Upper lobe of left lung (tissue), 6 donors: ENCODE data around the gene ASCL2. TPM values are rescaled to one million over a fixed set of nuclear protein-coding genes. Genes with fewer than 3 reads are reported as not detected.
A peak's percentile ranks its signal among the peaks of the same experiment; 100 is the strongest.
"Not testable (repeated sequence)": the region's sequence is repeated elsewhere in the genome, so short reads cannot be mapped to it uniquely, and the experiment has no call there.

ENCODE experiments used
- ATAC-seq, 2 donors: fragments of 200-7000 bp; cut with Tn5 transposase; one replicate each; pipeline ENCODE4 v1.9.1; 2022; ENCODE audit warnings: mild to moderate bottlenecking in 2 of 2, moderate library complexity in 2 of 2; ENCODE audit not compliant: low FRiP score in 2 of 2
- DNase-seq, 2 donors: peaks; one replicate each; pipeline ENCODE4 v3.0.0-alpha.2; 2019 to 2020
- H3K27ac ChIP-seq, 4 donors: fragments of 200-600 bp; sonication (generic); one replicate each; pipeline ENCODE4 v1.5.1; 2016 to 2019
- H3K27me3 ChIP-seq, 4 donors: fragments of 200-600 bp; sonication (generic); one replicate each; pipeline ENCODE4 v1.5.1; 2017 to 2019
- H3K36me3 ChIP-seq, 4 donors: fragments of 200-600 bp; sonication (generic); one replicate each; pipeline ENCODE4 v1.5.1; 2016 to 2019
- H3K4me1 ChIP-seq, 4 donors: fragments of 200-600 bp; sonication (generic); one replicate each; pipeline ENCODE4 v1.5.1; 2018 to 2019
- H3K4me3 ChIP-seq, 4 donors: fragments of 200-600 bp; sonication (generic); one replicate each; pipeline ENCODE4 v1.5.1; 2017 to 2019; ENCODE audit warnings: mild to moderate bottlenecking in 2 of 4, moderate library complexity in 1 of 4
- H3K9me3 ChIP-seq, 4 donors: fragments of 200-600 bp; sonication (generic); one replicate each; pipeline ENCODE4 v1.5.1; 2018 to 2019
- CTCF ChIP-seq, 6 experiments: fragments of 450-650 bp in 4 of 6; fragments of 200-600 bp in 2 of 6; sonication (generic) in 2 of 6; IDR thresholded peaks; one replicate each; pipeline ENCODE4 v1.5.1; 2016 to 2019; ENCODE audit warnings: antibody characterized with exemption in 6 of 6
- EP300 ChIP-seq, 4 donors: sonication (generic); formaldehyde crosslinking; IDR thresholded peaks; one replicate each; pipeline ENCODE4 v1.5.1; 2017; ENCODE audit warnings: antibody characterized with exemption in 4 of 4, control low read depth in 2 of 4
- POLR2A ChIP-seq, 4 donors: fragments of 450-650 bp; IDR thresholded peaks; one replicate each; pipeline ENCODE4 v1.5.1; 2016 to 2017; ENCODE audit warnings: antibody characterized with exemption in 4 of 4, mild to moderate bottlenecking in 2 of 4
- POLR2AphosphoS5 ChIP-seq, 2 donors: sonication (generic); formaldehyde crosslinking; IDR thresholded peaks; one replicate each; pipeline ENCODE4 v1.5.1; 2017; ENCODE audit warnings: antibody characterized with exemption in 2 of 2
- WGBS, 2 donors: methylation state at CpG; one replicate each; pipeline ENCODE4 v1.1.5; 2017 to 2018; 5-methylcytosine and 5-hydroxymethylcytosine counted together
- total RNA-seq, 6 donors: library from RNA; depleted of rRNA in 4 of 6; stranded (reverse); fragments of >200 nt in 4 of 6; gene quantifications; one replicate each; pipeline versions ENCODE4 v1.1.0 to v1.2.1, GENCODE V29; 2016 to 2021
- donor health status: DM: no; HTN: no; CAD: no; lungs with moderate emphysema.
- donor health status: DM: no; HTN: yes; CAD: no; lungs with severe emphysema.

ASCL2 gene
- total RNA-seq, 6 donors from 2014 or later: 1.4 to 3.4 (median 1.9) TPM; not detected in 2

- peak in 1 of 2 donors; percentile 48 for DNase-seq
Observed at GRCh38 chr11:2237457-2238238, 32.7 kb downstream of the ASCL2 start.

GRCh38 chr11:2236381-2237134, 33.8 kb downstream of the ASCL2 start:
- peak in 1 of 2 donors; percentile 53 for DNase-seq
- not testable (repeated sequence) for H3K27me3 ChIP-seq, H3K9me3 ChIP-seq, H3K4me3 ChIP-seq, H3K36me3 ChIP-seq, ATAC-seq
- 87 to 95% methylated on average over 13 to 15 of the region's 23 CpGs for WGBS, 2 donors
- Histone ChIP-seq H3K4me1 (peaks cover 0 to 18% (median 9%) of the 10 kb centered on the region in 4 donors), H3K27ac (peak overlapping the region; percentile 41 to 81 (median 64))

More at GRCh38 chr11:2237457-2238238, 32.7 kb downstream of the ASCL2 start:
- ATAC-seq: no peak
- no peak overlapping the region for H3K4me3 ChIP-seq
- H3K9me3 ChIP-seq: no peaks in the 10 kb centered on the region
- H3K27ac ChIP-seq: no peak overlapping the region
- no peaks in the 10 kb centered on the region for H3K27me3 ChIP-seq
- H3K36me3 ChIP-seq: no peaks in the 10 kb centered on the region
- peaks cover 0 to 18% (median 9%) of the 10 kb centered on the region in 4 donors for H3K4me1 ChIP-seq
- TF ChIP-seq CTCF (IDR thresholded peaks at IDR 0.05) (no peak), POLR2A (IDR thresholded peaks at IDR 0.05) (no peak)
- 90 to 93% methylated on average over 22 of the region's 22 CpGs for WGBS, 2 donors

- Histone ChIP-seq H3K4me3 (no peak overlapping the region), H3K27me3 (no peaks in the 10 kb centered on the region), H3K9me3 (no peaks in the 10 kb centered on the region), H3K36me3 (no peaks in the 10 kb centered on the region), H3K4me1 (peaks cover 0 to 18% (median 9%) of the 10 kb centered on the region in 4 donors), H3K27ac (peak overlapping the region; percentile 41 to 81 (median 64))
- 62 to 72% methylated on average over 14 of the region's 14 CpGs for WGBS, 2 donors
- ATAC-seq (peak in 1 of 2 donors; percentile 26), DNase-seq (peak in 1 of 2 donors; percentile 43)
- TF ChIP-seq POLR2AphosphoS5 (IDR thresholded peaks at IDR 0.05): peak in 1 of 2 donors; percentile 50
- peak in 2 of 4 donors; percentile 10 to 39 for TF ChIP-seq EP300 (IDR thresholded peaks at IDR 0.05)
- no peak for TF ChIP-seq POLR2A (IDR thresholded peaks at IDR 0.05)
- no peak for TF ChIP-seq CTCF (IDR thresholded peaks at IDR 0.05)
Observed at GRCh38 chr11:2235588-2236326, 34.6 kb downstream of the ASCL2 start.

GRCh38 chr11:2234963-2235362, 35.4 kb downstream of the ASCL2 start:
- WGBS, 2 donors: 65 to 66% methylated on average over 9 to 10 of the region's 10 CpGs
- Histone ChIP-seq H3K4me1 (peaks cover 0 to 18% (median 9%) of the 10 kb centered on the region in 4 donors), H3K9me3 (peaks cover 0 to 8% (median 6%) of the 10 kb centered on the region in 4 donors), H3K36me3 (no peaks in the 10 kb centered on the region), H3K27ac (peak overlapping the region; percentile 28 to 64 (median 30)), H3K27me3 (no peaks in the 10 kb centered on the region), H3K4me3 (no peak overlapping the region)
- no peak for ATAC-seq
- DNase-seq: peak in 1 of 2 donors; percentile 29
- TF ChIP-seq POLR2A (IDR thresholded peaks at IDR 0.05): no peak
- TF ChIP-seq EP300 (IDR thresholded peaks at IDR 0.05): no peak
- TF ChIP-seq CTCF (IDR thresholded peaks at IDR 0.05): no peak
- TF ChIP-seq POLR2AphosphoS5 (IDR thresholded peaks at IDR 0.05): no peak
